Activated CD8-positive, alpha-beta memory T cell treated with anti-CD3 and anti-CD28 coated beads, Interleukin-2, amount 50 U/mL, for 4 hours (primary cell): ENCODE data around the gene FAM193B.

Experiments
- DNase-seq: peaks from one replicate; pipeline ENCODE4 v3.0.0-alpha.2; 2020

Gene FAM193B

GRCh38 chr5:177554474-177555111 is at the start of gene FAM193B:
Gene FAM193B (minus strand): TSS chr5:177554563. CDS start chr5:177554458, 105 bp downstream.
- peak; percentile 94 for DNase-seq

DNA sequence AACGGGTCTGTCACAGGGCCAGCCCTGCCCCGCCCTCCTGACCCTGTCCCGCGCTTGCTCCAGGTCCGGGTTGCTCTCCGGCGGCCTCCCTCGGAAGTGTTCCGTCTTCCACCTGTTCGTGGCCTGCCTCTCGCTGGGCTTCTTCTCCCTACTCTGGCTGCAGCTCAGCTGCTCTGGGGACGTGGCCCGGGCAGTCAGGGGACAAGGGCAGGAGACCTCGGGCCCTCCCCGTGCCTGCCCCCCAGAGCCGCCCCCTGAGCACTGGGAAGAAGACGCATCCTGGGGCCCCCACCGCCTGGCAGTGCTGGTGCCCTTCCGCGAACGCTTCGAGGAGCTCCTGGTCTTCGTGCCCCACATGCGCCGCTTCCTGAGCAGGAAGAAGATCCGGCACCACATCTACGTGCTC is 49.8 kb upstream of the FAM193B start:
- DNase-seq, result no peak

GRCh38 chr5:177603631-177604030 is 49.3 kb upstream of the FAM193B start:
- DNase-seq, result no peak

DNA sequence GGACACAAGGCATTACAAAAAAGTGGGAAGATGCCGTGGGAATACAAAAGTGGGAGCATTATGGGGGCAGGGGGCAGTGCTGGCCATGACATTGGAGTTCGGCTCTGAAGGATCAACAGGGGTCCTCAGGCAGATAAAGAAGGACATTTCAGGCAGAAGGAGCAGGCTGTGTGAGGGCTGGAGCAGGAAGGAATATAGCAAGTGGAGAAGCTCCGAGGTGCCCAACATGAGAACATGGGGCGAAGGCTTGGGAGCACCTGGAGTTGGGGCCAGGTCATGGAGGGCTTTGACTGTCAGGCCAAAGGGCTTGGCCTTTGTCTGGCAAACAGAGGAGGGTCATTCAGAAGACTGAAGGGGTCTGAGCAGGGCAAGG is 48.1 kb upstream of the FAM193B start:
- DNase-seq, result no peak

GRCh38 chr5:177601577-177602457 is 47.5 kb upstream of the FAM193B start:
- DNase-seq, result no peak

DNA sequence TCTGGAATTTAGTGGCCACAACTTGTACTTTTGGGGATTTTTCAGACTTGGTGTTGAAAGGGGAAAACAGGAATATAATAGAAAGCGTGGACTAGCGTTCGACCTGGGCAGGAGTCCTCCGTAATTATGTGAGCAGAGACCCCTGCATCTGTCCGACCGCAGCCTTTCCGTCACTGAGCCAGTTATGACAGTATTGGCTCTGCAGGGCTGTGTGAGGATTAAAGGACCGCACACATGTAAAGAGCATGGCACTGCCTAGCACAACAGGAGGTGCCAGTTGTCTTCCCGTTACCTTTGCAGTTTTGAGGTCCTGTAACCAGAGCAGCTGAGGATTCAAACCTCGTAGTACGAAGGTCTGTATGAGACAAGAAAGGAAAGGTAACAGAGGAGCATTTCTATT is 46.8 kb upstream of the FAM193B start:
- DNase-seq, result no peak

DNA sequence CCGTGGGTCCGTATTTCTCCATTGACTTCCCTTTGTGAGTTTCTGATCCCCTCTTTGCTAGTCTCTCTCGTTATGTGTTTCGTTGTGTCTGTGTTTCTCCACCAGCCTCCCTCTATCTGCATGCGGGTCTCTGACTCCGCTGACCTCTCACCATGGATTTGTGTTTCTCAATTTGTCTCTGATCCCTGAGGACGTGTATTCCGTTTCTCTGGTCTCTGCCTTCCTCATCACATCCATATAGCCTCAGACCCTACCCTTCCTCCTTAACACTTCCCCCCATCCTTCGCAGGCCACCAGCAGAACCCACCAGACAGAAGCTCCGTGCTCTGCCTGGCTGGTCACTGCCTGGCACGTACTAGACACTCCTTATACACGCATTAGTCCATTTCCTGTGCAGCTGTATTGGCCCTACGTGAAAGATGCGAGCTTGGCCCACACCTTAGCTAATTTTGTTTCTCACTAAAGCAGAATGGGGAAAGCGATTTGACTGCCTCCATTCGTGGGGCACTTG is 46.2 kb upstream of the FAM193B start:
- no peak for DNase-seq

- peak; percentile 89 for DNase-seq
Observed at GRCh38 chr5:177599731-177600507, 45.6 kb upstream of the FAM193B start, which contains the start of gene B4GALT7. Gene B4GALT7 (plus strand): TSS chr5:177600132. CDS start chr5:177600211, 79 bp downstream.

GRCh38 chr5:177598477-177598876 is 44.1 kb upstream of the FAM193B start:
- DNase-seq, result no peak

DNA sequence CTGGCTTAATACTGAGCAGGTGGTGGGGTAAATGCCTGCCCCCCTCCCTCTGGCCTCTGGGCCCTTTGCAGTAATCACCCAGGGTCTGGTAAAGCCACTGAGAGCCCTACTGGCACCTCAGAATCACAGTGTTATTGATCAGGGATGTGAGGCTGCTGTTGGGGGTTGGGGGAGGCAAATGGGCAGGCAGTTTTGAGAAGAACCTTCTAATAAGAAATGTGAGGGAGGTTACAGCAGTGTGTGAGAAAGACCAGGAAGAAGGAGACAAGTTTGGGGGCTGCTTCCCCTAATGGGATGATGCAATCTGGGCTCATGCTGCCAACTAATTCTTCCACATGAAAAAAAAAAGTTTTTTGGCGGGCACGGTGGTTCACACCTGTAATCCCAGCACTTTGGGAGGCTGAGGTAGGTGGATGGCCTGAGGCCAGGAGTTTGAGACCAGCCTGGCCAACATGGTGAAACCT is 42.4 kb upstream of the FAM193B start:
- DNase-seq, result no peak

DNA sequence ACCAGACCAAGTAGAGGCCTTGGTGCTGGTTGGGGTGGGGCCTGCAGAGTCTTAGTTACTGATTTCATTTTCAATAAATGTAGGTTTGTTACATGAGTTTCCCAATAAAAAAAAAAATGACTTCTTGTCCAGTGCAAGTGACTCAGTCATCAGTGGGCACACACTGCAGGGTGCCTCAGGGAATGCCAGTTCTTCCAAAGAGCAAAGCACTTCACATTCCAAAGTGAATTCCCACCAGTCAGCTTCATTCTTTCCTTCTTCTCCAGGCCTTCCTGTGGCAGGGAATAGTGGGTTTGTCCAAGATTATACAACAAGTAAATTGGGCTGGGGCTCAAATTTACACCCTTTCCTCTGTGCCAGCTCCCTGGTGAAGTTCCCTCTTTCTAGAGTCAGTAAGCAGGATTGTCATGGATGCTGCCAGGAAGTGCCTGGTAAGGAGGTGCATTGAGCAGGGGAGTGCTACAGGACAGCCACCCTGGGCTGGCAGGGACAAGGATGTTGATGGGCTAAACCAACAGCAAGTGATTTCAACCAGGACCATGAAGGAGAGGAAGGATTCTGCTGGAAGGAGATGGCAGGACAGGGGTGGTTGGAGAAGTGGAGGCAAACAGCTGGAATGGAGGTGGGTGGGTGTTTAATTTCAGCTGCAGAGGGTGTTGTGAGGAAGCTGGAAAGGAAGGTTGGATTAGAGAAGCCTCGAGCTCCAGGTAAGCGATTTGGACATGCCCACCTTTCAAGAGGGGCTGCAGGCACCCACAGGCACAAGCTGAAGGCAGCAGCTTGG is 41.8 kb upstream of the FAM193B start:
- no peak for DNase-seq

DNA sequence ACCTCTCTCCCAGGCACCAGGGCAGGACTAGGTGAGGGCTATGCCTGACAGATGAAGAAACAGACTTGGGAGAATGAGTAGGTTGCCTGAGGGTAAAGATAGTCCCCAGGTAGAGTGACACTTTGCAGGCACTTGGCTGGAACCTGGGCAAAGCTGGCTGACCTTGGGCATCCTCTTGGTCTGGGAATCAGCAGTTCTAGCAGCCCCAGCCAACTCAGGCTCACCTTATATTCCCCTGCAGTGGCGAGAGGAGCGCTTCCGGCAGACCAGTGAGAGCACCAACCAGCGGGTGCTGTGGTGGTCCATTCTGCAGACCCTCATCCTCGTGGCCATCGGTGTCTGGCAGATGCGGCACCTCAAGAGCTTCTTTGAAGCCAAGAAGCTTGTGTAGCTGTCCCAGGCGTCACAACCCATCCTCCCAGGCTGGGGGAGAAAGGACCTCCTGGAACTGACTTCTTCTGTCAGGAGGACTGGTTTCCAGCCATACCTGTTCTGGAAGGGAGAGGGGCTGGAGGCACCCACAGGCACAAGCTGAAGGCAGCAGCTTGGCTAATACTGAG is 40.7 kb upstream of the FAM193B start:
- no peak for DNase-seq

- no peak for DNase-seq
Observed at GRCh38 chr5:177594071-177594470, 39.7 kb upstream of the FAM193B start.

DNA sequence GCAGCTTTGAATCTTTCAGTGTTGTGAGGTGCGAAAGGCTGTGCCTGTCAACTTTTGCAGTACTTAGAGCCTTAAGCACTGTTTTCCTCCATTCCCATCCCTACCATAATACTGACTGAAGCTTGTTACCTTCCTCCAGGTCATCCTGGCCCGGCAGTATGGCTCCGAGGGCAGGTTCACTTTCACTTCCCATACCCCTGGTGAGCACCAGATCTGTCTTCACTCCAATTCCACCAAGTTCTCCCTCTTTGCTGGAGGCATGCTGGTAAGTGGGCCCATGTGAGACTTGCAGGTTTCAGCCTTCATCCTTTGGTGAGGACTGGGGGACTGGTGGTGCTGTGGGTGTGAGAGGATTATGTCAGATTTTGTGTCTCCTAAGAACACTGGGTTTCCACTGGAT is 39.1 kb upstream of the FAM193B start:
- DNase-seq, result no peak

DNA sequence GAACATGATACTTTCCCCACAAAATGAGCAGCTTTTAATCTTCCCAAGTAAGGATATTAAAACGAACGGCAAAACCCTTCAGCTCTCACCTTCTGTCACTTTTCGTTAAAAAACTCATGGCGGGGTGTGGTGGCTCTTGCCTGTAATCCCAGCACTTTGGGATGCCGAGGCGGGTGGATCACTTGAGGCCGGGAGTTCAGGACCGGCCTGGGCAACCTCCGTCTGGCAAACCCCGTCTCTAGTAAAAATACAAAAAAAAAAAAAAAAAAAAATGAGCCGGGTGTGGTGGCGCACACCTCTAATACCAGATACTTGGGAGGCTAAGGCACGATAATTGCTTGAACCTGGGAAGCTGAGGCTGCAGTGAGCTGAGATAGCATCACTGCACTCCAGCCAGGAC is 38.5 kb upstream of the FAM193B start:
- DNase-seq, result no peak

GRCh38 chr5:177592010-177592834 is 37.9 kb upstream of the FAM193B start, which contains the start of gene TMED9:
Gene TMED9 (plus strand): TSS chr5:177592203. CDS start chr5:177592215, 12 bp downstream.
- peak; percentile 88 for DNase-seq

DNA sequence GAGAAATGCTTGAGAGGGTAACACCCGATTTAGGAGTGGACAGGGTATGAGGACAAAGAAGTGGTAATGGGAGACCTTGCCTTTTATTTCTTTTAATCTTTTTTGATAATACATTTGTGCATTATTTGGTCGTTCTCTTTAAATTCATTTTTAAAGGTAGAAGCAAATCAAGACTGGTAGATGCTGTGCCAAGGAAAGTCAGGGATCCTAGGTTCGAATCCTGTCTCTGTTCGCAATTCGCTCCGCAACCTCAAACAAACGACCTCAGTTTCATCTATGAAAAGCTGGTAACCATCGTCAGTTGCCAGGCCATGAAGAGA is 37.3 kb upstream of the FAM193B start:
- no peak for DNase-seq

GRCh38 chr5:177590406-177590805 is 36.0 kb upstream of the FAM193B start:
- no peak for DNase-seq

- no peak for DNase-seq
Observed at GRCh38 chr5:177588413-177588909, 34.1 kb upstream of the FAM193B start.

DNA sequence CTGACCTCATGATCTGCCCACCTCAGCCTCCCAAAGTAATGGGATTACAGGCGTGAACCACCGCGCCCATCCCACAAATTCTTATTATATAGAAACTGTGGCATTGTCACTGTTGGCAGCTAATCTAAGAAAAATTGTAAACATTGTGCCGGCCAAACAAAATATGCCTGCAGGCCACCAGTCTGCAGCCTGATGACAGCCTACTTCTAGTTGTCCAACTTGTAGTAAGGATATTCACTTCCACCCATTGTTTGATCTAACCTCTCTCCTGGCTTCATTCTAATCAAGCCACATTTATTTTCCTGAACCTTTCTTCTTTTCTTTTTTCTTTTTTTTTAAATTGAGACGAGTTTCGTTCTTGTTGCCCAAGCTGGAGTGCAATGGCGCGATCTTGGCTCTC is 24.0 kb upstream of the FAM193B start:
- no peak for DNase-seq

GRCh38 chr5:177576169-177576568 is 21.8 kb upstream of the FAM193B start:
- DNase-seq, result no peak
